PC-9 (cell line): ENCODE measurements around the gene CNTN4.

Experiments used
- EZH2 ChIP-seq: fragments of 200-600 bp; sonication (generic); IDR thresholded peaks from 2 replicates; pipeline ENCODE4 v1.8.0; 2017; ENCODE audit warnings: antibody characterized with exemption, low read depth
- TF ChIP-seq, protein P1 (sequence below): fragments of 200-600 bp; sonication (generic); conservative IDR thresholded peaks from 2 replicates; pipeline ENCODE4 v1.6.1; 2017; ENCODE audit warnings: mixed run types, antibody characterized with exemption, mild to moderate bottlenecking, moderate library complexity

DNA sequence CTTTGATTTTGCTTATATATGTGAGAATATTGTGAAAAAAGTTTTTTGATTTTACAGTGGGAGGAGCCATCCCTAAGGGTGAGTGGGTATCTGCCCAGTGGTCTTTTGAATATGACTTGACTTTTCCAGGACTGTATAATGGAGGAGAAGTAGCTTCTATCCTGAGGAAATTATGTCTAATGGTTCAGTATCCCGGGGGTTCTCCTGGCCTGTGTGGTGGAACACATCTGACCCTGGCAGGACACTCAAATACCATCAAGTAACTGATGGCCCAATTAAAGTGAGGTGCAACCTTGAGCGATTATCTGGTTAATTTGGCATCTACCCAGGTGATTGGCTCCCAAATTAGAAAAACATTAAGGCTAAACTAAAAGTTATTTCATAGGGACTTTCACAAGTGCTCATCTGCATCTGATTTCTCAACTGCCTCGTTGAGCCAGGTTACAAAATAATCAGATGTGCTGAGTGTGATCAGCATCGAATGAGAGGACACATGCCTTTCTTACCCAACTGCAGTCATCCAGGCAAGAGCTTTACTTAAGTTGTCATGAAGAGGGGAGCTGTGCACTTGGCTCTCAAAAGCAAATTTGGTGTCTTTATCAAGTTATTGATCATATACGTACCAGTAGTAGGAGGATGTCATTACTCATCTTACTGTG lies 810.2 kb downstream of the CNTN4 start:
- TF ChIP-seq, protein P1, sequence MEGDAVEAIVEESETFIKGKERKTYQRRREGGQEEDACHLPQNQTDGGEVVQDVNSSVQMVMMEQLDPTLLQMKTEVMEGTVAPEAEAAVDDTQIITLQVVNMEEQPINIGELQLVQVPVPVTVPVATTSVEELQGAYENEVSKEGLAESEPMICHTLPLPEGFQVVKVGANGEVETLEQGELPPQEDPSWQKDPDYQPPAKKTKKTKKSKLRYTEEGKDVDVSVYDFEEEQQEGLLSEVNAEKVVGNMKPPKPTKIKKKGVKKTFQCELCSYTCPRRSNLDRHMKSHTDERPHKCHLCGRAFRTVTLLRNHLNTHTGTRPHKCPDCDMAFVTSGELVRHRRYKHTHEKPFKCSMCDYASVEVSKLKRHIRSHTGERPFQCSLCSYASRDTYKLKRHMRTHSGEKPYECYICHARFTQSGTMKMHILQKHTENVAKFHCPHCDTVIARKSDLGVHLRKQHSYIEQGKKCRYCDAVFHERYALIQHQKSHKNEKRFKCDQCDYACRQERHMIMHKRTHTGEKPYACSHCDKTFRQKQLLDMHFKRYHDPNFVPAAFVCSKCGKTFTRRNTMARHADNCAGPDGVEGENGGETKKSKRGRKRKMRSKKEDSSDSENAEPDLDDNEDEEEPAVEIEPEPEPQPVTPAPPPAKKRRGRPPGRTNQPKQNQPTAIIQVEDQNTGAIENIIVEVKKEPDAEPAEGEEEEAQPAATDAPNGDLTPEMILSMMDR: no peak
- no peak for TF ChIP-seq EZH2
